RWPE1 (cell line): Measurements from ENCODE around the gene PDE4D.

ENCODE experiments used
- CTCF ChIA-PET: fragments of 350-600 bp; sonication (Branson Sonifier 250); formaldehyde crosslinking; extraction: SDS; loops from one replicate; lab custom pipeline; 2021; lab: Yijun Ruan, JAX
- POLR2A ChIA-PET: fragments of 400-600 bp; formaldehyde crosslinking; extraction: SDS; loops from one replicate; lab custom pipeline; 2020; ENCODE audit warnings: antibody characterized with exemption; ENCODE audit not compliant: low non-redundant PET; lab: Yijun Ruan, JAX
- DNase-seq: peaks from one replicate; pipeline ENCODE4 v3.0.0; 2012; ENCODE audit warnings: low spot score
- H3K27ac ChIP-seq: fragments of 450-650 bp; 2 replicates; pipeline ENCODE4 v1.5.1; 2017
- CTCF ChIP-seq: fragments of 450-650 bp; conservative IDR thresholded peaks from 2 replicates; pipeline ENCODE4 v1.5.1; 2017; ENCODE audit warnings: low read depth, mild to moderate bottlenecking

PDE4D gene

DNA sequence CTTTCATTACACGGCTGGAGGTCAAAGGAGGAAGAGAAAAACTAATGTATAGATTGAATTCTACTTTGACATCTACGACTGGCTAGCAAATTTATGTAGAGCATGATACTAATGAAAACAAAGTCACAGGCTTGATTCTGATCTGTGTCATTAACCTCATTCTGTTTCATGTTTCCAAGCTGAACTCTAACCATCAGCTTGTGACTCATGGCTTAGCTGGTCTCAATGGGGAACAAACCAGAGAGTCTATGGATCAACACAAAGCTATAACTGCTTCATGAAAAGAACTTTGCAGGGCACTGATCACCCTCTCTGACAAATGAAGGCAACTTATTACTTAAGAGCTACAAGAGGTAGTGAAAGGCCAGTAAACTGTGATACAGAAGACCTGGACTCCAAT is 23.6 kb upstream of the PDE4D start:
- ChIA-PET POLR2A (no interaction called here), CTCF (no interaction called here)
- TF ChIP-seq CTCF = no peak
- no peak overlapping the region for H3K27ac ChIP-seq
- no peak for DNase-seq

DNA sequence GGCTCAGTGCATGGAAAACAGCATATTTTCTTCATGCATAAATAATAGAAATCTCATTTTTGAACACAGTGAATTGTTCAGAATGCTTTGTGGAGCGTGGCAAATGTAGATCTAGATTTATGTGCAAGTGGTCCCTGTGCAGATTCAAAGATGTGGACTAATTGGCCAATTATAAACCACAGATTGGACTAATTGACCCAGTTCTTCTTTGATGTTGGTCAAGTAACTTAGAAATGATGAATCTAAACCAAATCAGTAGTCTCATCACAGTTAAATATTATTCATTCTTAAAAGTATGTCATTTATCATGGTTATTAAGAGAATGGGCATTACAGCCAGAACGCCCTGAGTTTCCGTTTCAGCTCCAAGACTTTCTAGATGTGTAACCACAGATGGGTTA is 11.7 kb upstream of the PDE4D start:
- H3K27ac ChIP-seq = no peak overlapping the region
- TF ChIP-seq CTCF = no peak
- no peak for DNase-seq
- CTCF ChIA-PET = no interaction called here
- POLR2A ChIA-PET = no interaction called here

- CTCF ChIA-PET = no interaction called here
- POLR2A ChIA-PET = no interaction called here
- H3K27ac ChIP-seq = no peak overlapping the region
- no peak for DNase-seq
- no peak for TF ChIP-seq CTCF
Measured at GRCh38 chr5:59897075-59897474, 3.5 kb upstream of the PDE4D start.

DNA sequence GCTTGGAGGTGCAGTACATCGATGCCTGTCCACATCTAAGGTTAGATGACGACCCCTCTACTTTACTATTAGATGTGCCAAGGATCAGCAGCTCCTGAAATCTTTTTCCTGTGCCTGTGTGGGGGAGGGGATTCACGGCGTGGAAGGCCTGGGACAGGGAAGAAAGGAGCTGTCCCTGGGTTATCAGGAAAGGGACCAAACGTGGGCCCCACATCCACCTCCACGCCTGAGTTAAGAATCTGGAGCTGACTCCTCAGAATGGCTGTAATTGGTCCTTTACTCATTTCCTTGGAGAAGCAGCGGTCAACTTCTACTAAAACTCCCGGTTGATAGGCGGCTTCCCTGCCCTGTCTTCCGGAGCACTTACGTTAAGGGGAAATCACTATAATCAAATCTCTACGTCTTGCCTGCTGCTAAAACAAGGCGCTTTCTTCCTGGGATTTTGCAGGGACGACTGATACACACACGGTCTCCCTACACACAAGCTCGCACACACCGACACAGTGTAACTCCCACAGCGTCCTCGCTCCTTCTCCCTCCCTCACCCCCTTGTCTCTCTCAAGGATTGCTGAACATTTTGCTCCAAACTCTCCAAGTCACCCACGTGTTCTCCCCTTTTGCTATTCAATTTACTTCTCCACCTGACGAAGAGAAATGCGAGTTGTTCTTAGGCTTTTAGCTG is 1.4 kb downstream of the PDE4D start:
- TF ChIP-seq CTCF = no peak
- DNase-seq = no peak
- no peak overlapping the region for H3K27ac ChIP-seq
- POLR2A ChIA-PET = no interaction called here
- CTCF ChIA-PET = no interaction called here

DNA sequence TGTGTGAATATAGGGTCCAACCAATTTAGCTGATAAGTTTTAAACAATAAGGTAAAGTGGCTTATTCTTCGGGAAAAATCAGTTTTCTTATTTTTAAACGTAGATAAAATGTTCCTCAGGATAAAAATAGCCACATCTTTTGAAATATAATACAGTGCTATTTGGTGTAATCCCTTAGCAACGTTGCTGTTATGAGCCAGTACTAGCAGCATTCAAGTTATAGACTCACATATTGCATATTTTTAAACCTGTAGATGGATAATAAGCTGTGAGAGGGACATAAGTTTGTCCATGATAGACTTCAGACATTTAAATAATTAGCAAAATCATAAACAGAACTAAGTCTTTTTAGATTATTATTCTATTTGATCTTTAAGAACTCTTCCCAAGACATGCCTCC is 6.3 kb downstream of the PDE4D start:
- TF ChIP-seq CTCF = no peak
- DNase-seq = no peak
- ChIA-PET CTCF (interaction anchor here (1.0 kb wide), 1 partner anchor 18 kb away, joined by 10 read pairs; no protein-coding TSS in a partner anchor), POLR2A (no interaction called here)
- H3K27ac ChIP-seq = no peak overlapping the region

GRCh38 chr5:59874675-59875074 is 18.9 kb downstream of the PDE4D start:
- CTCF ChIA-PET = no interaction called here
- POLR2A ChIA-PET = no interaction called here
- peak; percentile 17 for DNase-seq
- no peak overlapping the region for H3K27ac ChIP-seq
- TF ChIP-seq CTCF = no peak
